Hematopoietic multipotent progenitor cell treated with erythropoietin and hydrocortisone succinate and interleukin-3 and kit ligand, for 17 days (in vitro differentiated cells): ENCODE data around the gene ATP9B.
"Not testable (repeated sequence)": the region's sequence is repeated elsewhere in the genome, so short reads cannot be mapped to it uniquely, and the experiment has no call there.

ENCODE experiments used
- DNase-seq: peaks from one replicate; pipeline ENCODE4 v3.0.0-alpha.2; 2015; ENCODE audit warnings: low spot score

ATP9B gene

GRCh38 chr18:79136742-79137141, 67.5 kb downstream of the ATP9B start:
- no peak for DNase-seq

- no peak for DNase-seq
Measured at GRCh38 chr18:79139206-79139605, 70.0 kb downstream of the ATP9B start.

GRCh38 chr18:79147014-79147413, 77.8 kb downstream of the ATP9B start:
- no peak for DNase-seq

DNA sequence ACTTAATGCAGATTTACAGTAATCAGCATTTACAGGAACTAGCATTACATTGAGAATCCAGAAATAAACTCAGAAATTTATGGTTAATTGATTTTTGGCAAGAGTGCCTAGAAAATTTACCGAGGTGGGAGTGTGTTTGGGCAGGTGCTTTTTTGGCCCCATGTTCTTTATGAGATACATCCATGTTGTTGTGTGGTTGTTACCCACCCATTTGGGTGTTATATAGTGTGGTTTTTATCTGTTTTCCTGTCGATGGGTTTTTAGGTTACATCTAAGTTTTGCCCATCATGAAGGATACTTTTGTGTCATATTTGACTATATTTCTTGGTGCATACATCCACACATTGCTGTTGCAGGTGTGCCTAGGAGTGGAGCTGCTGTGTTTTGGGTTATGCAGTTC, 82.0 kb downstream of the ATP9B start:
- DNase-seq: no peak

DNA sequence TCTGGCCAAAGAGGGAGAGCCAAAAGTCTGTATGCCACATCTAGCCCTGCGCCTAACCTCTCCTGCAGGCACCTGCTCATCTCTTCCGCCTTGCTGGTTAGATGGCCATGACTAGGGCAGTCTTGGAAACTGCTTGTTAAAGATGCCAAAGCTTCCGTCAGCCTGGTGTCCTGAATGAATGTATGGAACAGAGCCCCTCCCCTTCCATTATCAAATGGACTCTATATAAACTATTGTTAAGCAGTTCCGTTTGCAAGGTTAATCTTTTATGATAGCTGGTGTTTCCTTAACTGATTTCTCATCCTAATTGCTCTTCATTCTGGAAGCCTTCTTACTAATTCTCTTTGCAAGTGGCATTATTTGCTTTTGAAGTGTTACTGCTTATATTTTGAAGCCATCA, 87.1 kb downstream of the ATP9B start:
- DNase-seq: no peak

DNA sequence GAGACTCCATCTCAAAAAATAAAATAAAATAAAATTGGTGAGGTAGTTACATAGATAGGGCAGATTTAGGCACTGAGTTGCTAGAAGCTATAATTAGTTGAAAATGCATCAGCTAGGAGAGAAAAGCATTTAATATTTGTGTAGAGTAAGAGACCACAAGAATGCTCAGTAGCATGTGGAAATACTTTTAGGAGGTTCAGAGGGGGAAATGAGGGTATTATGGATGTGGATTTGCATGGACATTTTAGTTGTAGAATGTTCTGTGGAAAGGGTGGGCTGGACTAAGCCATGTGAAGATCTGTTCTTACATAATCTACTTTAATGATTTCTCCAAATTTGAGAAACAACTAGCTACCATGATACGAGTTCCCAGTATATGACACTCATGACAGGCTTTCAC, 95.5 kb downstream of the ATP9B start:
- DNase-seq: no peak

- DNase-seq: no peak
Measured at GRCh38 chr18:79166702-79167101, 97.5 kb downstream of the ATP9B start.

- DNase-seq: no peak
Measured at GRCh38 chr18:79167526-79168190, 98.5 kb downstream of the ATP9B start.

GRCh38 chr18:79169958-79170555, 100.9 kb downstream of the ATP9B start:
- DNase-seq: no peak

DNA sequence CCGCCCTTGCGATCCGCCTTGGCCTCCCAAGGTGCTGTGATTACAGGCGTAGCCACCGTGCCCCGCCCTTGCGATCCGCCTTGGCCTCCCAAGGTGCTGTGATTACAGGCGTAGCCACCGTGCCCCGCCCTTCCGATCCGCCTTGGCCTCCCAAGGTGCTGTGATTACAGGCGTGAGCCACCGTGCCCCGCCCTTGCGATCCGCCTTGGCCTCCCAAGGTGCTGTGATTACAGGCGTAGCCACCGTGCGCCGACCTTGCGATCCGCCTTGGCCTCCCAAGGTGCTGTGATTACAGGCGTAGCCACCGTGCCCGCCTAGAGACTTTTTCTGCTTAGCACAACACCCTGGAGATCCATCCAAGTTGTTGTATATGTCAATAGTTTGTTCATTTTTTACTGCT, 103.1 kb downstream of the ATP9B start:
- DNase-seq: not testable (repeated sequence)

DNA sequence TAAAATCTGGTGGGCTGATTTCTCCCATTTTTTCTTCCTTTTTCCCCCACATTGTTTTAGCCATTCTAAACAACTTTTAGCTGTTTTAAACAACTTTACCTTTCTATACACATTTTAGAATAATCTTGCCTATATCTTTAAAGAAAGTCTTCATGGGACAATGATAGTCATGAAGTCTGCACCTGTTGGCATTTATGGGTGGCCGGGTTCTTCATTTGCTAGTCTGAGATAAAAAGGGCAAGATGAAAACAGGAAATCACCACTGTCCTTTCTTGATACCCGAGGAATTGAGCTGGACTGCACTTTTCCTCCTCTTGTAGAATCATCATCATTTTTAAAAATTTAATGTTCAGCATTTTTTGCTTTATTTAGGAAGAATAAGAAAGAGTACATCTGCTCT, 104.5 kb downstream of the ATP9B start:
- no peak for DNase-seq

- no peak for DNase-seq
Measured at GRCh38 chr18:79178113-79178531, 108.9 kb downstream of the ATP9B start.

DNA sequence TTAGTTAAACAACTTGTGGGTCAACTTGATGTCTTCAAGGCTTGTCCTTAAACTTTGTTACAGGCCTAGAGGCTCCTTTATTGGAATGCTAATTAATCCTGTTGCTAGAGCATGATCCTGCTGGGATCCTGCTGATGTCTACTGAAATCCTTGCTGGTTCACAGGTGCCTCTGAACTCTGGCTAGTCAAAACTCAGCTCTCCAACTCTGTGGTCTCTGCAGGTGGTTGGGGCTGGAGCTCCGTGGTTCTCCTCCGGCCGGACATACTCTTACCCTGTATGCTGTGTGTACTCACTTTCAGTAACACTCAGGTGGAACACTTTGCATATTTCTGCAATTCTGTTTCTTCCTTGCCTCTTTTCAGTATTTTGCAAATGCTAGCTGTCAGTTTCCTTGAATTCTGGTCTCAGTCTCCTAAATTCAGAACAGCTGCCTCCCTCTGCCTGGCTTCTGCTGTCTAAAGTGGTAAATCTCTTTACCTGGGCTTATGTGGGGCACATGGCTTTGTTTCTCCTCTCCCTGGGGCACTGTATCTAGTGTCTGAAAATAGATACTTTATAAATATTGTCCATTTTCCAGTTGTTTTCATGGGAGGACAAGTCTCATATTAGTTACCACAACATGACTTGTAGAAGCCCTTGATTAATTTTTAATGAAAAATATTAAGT, 113.0 kb downstream of the ATP9B start:
- no peak for DNase-seq

GRCh38 chr18:79185648-79186047, 116.5 kb downstream of the ATP9B start:
- DNase-seq: no peak

DNA sequence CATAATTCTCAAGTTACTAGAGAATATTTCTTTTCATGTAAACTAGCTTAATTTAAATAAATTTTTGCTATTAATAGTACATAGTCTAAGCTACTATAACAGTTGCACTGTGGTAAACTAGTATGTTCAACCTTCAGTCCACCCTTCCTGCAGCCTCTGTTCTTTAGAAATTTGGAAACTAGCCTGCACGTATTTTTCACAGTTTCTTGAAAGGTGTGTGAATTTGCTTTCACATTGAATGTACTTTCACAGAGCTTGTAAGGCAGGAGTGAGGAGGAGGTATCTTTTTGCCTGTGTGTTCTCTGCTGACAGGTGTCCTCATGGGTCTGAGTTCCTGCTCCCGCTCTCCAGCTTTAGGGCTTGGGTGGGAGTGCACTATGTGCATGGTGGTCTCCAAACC, 117.5 kb downstream of the ATP9B start:
- no peak for DNase-seq

DNA sequence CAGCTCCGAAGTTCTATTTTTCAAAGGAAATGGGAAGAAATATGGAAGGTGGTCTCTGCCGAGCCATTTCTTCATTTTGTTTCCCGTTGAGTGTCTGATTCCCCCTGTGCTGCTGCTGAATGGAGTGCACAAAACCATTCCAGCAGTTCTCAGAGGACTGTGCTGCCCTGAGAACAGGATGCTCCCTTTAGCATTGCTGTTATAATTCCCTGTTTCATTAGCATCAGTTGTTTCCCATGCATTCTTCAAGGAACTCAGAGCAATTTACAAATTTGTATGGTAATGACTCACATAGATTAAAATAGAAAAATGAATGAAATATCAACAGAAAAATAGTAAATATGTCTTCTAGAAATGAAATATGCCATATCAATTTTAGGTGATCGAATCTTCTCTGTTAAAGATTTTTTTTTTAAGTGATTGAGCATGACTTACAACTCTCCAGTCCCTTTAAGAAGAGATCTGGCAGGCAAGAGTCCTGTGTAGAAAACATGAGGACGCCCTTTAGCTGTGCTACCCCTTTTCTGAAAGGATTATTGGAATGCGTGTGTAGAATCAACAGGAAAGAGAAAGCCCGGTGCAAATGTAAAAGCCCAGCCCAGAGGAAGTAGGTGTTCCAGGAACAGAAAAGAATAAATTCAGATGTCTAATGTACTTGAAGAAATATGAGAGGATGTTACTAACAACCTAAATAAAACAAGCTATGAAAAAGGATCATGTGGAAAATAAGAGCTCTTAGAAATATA, 118.5 kb downstream of the ATP9B start:
- no peak for DNase-seq

GRCh38 chr18:79191418-79191817, 122.2 kb downstream of the ATP9B start:
- DNase-seq: no peak

GRCh38 chr18:79191956-79192355, 122.8 kb downstream of the ATP9B start:
- no peak for DNase-seq

- no peak for DNase-seq
Measured at GRCh38 chr18:79193826-79194225, 124.6 kb downstream of the ATP9B start.

- DNase-seq: no peak
Measured at GRCh38 chr18:79195716-79196683, 126.8 kb downstream of the ATP9B start.

- no peak for DNase-seq
Measured at GRCh38 chr18:79197531-79197930, 128.3 kb downstream of the ATP9B start.
